ENCODE measurements around the gene NAALAD2.
"Not testable (repeated sequence)": the region's sequence is repeated elsewhere in the genome, so short reads cannot be mapped to it uniquely, and the experiment has no call there.

The NAALAD2 gene

GRCh38 chr11:90189011-90189410 lies 54.5 kb downstream of the NAALAD2 start:
- H3K27ac ChIP-seq (ENCODE audit: low read depth, low read length, severe bottlenecking): no peak overlapping the region
- H3K4me3 ChIP-seq (ENCODE audit: extremely low read depth, insufficient read depth, low read length, poor library complexity, severe bottlenecking): no peak overlapping the region
- H3K4me1 ChIP-seq (ENCODE audit: control insufficient read depth, insufficient read depth, low read length, poor library complexity, severe bottlenecking): no peaks in the 10 kb centered on the region
- H3K36me3 ChIP-seq (ENCODE audit: control insufficient read depth, insufficient read depth, low read length): peaks cover 39% of the 10 kb centered on the region
- 100% methylated on average over 1 to 2 of the region's 2 CpGs for WGBS, 2 experiments (ENCODE audit: insufficient coverage in 2 of 2)
- no peaks in the 10 kb centered on the region for H3K9me3 ChIP-seq (ENCODE audit: control insufficient read depth, low read length)

- WGBS, 2 experiments (ENCODE audit: insufficient coverage in 2 of 2): no CpG with 5 or more reads among the region's 4 CpGs
- no peaks in the 10 kb centered on the region for H3K9me3 ChIP-seq (ENCODE audit: control insufficient read depth, low read length)
Measured at GRCh38 chr11:90192869-90193582, 58.6 kb downstream of the NAALAD2 start.

GRCh38 chr11:90197377-90197776 lies 62.9 kb downstream of the NAALAD2 start:
- Histone ChIP-seq H3K4me1 (ENCODE audit: control insufficient read depth, insufficient read depth, low read length, poor library complexity, severe bottlenecking) (no peaks in the 10 kb centered on the region), H3K27ac (ENCODE audit: low read depth, low read length, severe bottlenecking) (no peak overlapping the region), H3K36me3 (ENCODE audit: control insufficient read depth, insufficient read depth, low read length) (peaks cover 32% of the 10 kb centered on the region), H3K9me3 (ENCODE audit: control insufficient read depth, low read length) (no peaks in the 10 kb centered on the region), H3K4me3 (ENCODE audit: extremely low read depth, insufficient read depth, low read length, poor library complexity, severe bottlenecking) (no peak overlapping the region)
- 100% methylated on average over 1 of the region's 1 CpG for WGBS, 2 experiments (ENCODE audit: insufficient coverage in 2 of 2)

More at GRCh38 chr11:90192869-90193582, 58.6 kb downstream of the NAALAD2 start:
- peaks cover 44% of the 10 kb centered on the region for H3K36me3 ChIP-seq (ENCODE audit: control insufficient read depth, insufficient read depth, low read length)
- no peak overlapping the region for H3K27ac ChIP-seq (ENCODE audit: low read depth, low read length, severe bottlenecking)
- no peak overlapping the region for H3K4me3 ChIP-seq (ENCODE audit: extremely low read depth, insufficient read depth, low read length, poor library complexity, severe bottlenecking)
- no peaks in the 10 kb centered on the region for H3K4me1 ChIP-seq (ENCODE audit: control insufficient read depth, insufficient read depth, low read length, poor library complexity, severe bottlenecking)

DNA sequence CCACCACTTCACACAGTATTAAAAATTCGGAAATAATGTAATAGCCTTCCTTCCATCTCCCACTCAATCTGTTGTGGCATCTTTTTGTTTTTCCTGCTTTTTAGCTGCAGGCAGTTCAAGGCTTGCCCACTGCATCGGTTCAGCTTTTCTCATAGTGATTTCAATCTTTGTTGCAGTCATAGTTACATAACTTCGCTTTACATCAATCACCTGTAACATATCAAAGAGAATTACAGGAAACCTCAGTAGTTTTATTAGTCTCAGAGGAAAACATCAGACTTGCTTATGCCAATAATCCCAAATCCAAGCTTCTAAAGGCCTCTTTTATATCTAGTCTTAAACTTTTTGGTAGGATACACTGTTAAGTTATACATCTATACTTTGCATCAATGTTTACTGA lies 67.9 kb downstream of the NAALAD2 start:
- H3K4me3 ChIP-seq (ENCODE audit: extremely low read depth, insufficient read depth, low read length, poor library complexity, severe bottlenecking): no peak overlapping the region

GRCh38 chr11:90204407-90204806 lies 69.9 kb downstream of the NAALAD2 start:
- 84 to 93% methylated on average over 10 to 11 of the region's 13 CpGs for WGBS, 2 experiments (ENCODE audit: insufficient coverage in 2 of 2)
- H3K4me1 ChIP-seq (ENCODE audit: control insufficient read depth, insufficient read depth, low read length, poor library complexity, severe bottlenecking): no peaks in the 10 kb centered on the region

More for the DNA sequence above, 67.9 kb downstream of the NAALAD2 start:
- 88 to 95% methylated on average over 1 to 3 of the region's 3 CpGs for WGBS, 2 experiments (ENCODE audit: insufficient coverage in 2 of 2)
- Histone ChIP-seq H3K36me3 (ENCODE audit: control insufficient read depth, insufficient read depth, low read length) (peaks cover 37% of the 10 kb centered on the region), H3K9me3 (ENCODE audit: control insufficient read depth, low read length) (no peaks in the 10 kb centered on the region), H3K27ac (ENCODE audit: low read depth, low read length, severe bottlenecking) (no peak overlapping the region), H3K4me1 (ENCODE audit: control insufficient read depth, insufficient read depth, low read length, poor library complexity, severe bottlenecking) (no peaks in the 10 kb centered on the region)

GRCh38 chr11:90204832-90205646 lies 70.6 kb downstream of the NAALAD2 start:
- Histone ChIP-seq H3K4me1 (ENCODE audit: control insufficient read depth, insufficient read depth, low read length, poor library complexity, severe bottlenecking) (no peaks in the 10 kb centered on the region), H3K27ac (ENCODE audit: low read depth, low read length, severe bottlenecking) (peak overlapping the region; percentile 5), H3K9me3 (ENCODE audit: control insufficient read depth, low read length) (no peaks in the 10 kb centered on the region), H3K36me3 (ENCODE audit: control insufficient read depth, insufficient read depth, low read length) (peaks cover 47% of the 10 kb centered on the region), H3K4me3 (ENCODE audit: extremely low read depth, insufficient read depth, low read length, poor library complexity, severe bottlenecking) (no peak overlapping the region)
- WGBS, 2 experiments (ENCODE audit: insufficient coverage in 2 of 2): no CpG with 5 or more reads among the region's 3 CpGs

More at GRCh38 chr11:90204407-90204806, 69.9 kb downstream of the NAALAD2 start:
- Histone ChIP-seq H3K27ac (ENCODE audit: low read depth, low read length, severe bottlenecking) (no peak overlapping the region), H3K36me3 (ENCODE audit: control insufficient read depth, insufficient read depth, low read length) (peaks cover 41% of the 10 kb centered on the region), H3K4me3 (ENCODE audit: extremely low read depth, insufficient read depth, low read length, poor library complexity, severe bottlenecking) (no peak overlapping the region), H3K9me3 (ENCODE audit: control insufficient read depth, low read length) (no peaks in the 10 kb centered on the region)

- not testable (repeated sequence) for H3K4me1 ChIP-seq (ENCODE audit: control insufficient read depth, insufficient read depth, low read length, poor library complexity, severe bottlenecking); H3K9me3 ChIP-seq (ENCODE audit: control insufficient read depth, low read length); H3K4me3 ChIP-seq (ENCODE audit: extremely low read depth, insufficient read depth, low read length, poor library complexity, severe bottlenecking); H3K27ac ChIP-seq (ENCODE audit: low read depth, low read length, severe bottlenecking)
- 84 to 97% methylated on average over 6 to 7 of the region's 10 CpGs for WGBS, 2 experiments (ENCODE audit: insufficient coverage in 2 of 2)
- H3K36me3 ChIP-seq (ENCODE audit: control insufficient read depth, insufficient read depth, low read length): peaks cover 54% of the 10 kb centered on the region
Measured at GRCh38 chr11:90207992-90208391, 73.5 kb downstream of the NAALAD2 start.

DNA sequence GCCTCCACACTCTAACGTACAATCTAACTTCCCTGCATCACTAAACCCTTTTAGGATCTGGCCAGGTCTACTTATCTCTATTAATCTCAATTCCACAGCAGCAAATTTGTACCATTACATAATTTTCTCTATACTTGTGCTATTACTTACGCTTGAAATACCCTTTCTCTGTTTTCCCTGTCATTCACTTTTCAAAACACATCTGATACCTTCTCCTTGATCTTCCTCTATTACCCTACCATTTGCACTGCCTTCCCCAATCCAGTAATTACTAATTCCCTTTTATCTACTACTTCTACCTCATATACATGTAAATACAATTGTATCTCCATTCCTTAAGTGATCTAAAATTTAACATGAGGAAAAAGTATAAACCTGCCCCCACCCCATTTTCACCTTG lies 74.4 kb downstream of the NAALAD2 start:
- peaks cover 59% of the 10 kb centered on the region for H3K36me3 ChIP-seq (ENCODE audit: control insufficient read depth, insufficient read depth, low read length)
- no peaks in the 10 kb centered on the region for H3K9me3 ChIP-seq (ENCODE audit: control insufficient read depth, low read length)
- H3K4me3 ChIP-seq (ENCODE audit: extremely low read depth, insufficient read depth, low read length, poor library complexity, severe bottlenecking): no peak overlapping the region
- WGBS, 2 experiments (ENCODE audit: insufficient coverage in 2 of 2): 90 to 98% methylated on average over 2 of the region's 2 CpGs
- H3K4me1 ChIP-seq (ENCODE audit: control insufficient read depth, insufficient read depth, low read length, poor library complexity, severe bottlenecking): no peaks in the 10 kb centered on the region
- no peak overlapping the region for H3K27ac ChIP-seq (ENCODE audit: low read depth, low read length, severe bottlenecking)

- no peaks in the 10 kb centered on the region for H3K4me1 ChIP-seq (ENCODE audit: control insufficient read depth, insufficient read depth, low read length, poor library complexity, severe bottlenecking)
- 100% methylated on average over 1 of the region's 3 CpGs; no CpG with 5 or more reads in 1 of the 2 experiments for WGBS, 2 experiments (ENCODE audit: insufficient coverage in 2 of 2)
- H3K36me3 ChIP-seq (ENCODE audit: control insufficient read depth, insufficient read depth, low read length): peaks cover 50% of the 10 kb centered on the region
- no peak overlapping the region for H3K27ac ChIP-seq (ENCODE audit: low read depth, low read length, severe bottlenecking)
- no peak overlapping the region for H3K4me3 ChIP-seq (ENCODE audit: extremely low read depth, insufficient read depth, low read length, poor library complexity, severe bottlenecking)
- no peaks in the 10 kb centered on the region for H3K9me3 ChIP-seq (ENCODE audit: control insufficient read depth, low read length)
Measured at GRCh38 chr11:90213322-90213721, 78.9 kb downstream of the NAALAD2 start.

GRCh38 chr11:90216611-90217010 lies 82.1 kb downstream of the NAALAD2 start:
- no peaks in the 10 kb centered on the region for H3K9me3 ChIP-seq (ENCODE audit: control insufficient read depth, low read length)
- WGBS, 2 experiments (ENCODE audit: insufficient coverage in 2 of 2): 94% methylated on average over 5 of the region's 5 CpGs
- H3K4me1 ChIP-seq (ENCODE audit: control insufficient read depth, insufficient read depth, low read length, poor library complexity, severe bottlenecking): peaks cover 7% of the 10 kb centered on the region
- peaks cover 44% of the 10 kb centered on the region for H3K36me3 ChIP-seq (ENCODE audit: control insufficient read depth, insufficient read depth, low read length)
- H3K27ac ChIP-seq (ENCODE audit: low read depth, low read length, severe bottlenecking): no peak overlapping the region
- no peak overlapping the region for H3K4me3 ChIP-seq (ENCODE audit: extremely low read depth, insufficient read depth, low read length, poor library complexity, severe bottlenecking)

GRCh38 chr11:90218606-90219005 lies 84.1 kb downstream of the NAALAD2 start:
- Histone ChIP-seq H3K9me3 (ENCODE audit: control insufficient read depth, low read length) (no peaks in the 10 kb centered on the region), H3K4me3 (ENCODE audit: extremely low read depth, insufficient read depth, low read length, poor library complexity, severe bottlenecking) (no peak overlapping the region), H3K27ac (ENCODE audit: low read depth, low read length, severe bottlenecking) (no peak overlapping the region), H3K36me3 (ENCODE audit: control insufficient read depth, insufficient read depth, low read length) (peaks cover 28% of the 10 kb centered on the region), H3K4me1 (ENCODE audit: control insufficient read depth, insufficient read depth, low read length, poor library complexity, severe bottlenecking) (peaks cover 7% of the 10 kb centered on the region)
- WGBS, 2 experiments (ENCODE audit: insufficient coverage in 2 of 2): 90 to 100% methylated on average over 1 to 2 of the region's 2 CpGs
